ENCODE results near the gene DAPK1.

Gene DAPK1

DNA sequence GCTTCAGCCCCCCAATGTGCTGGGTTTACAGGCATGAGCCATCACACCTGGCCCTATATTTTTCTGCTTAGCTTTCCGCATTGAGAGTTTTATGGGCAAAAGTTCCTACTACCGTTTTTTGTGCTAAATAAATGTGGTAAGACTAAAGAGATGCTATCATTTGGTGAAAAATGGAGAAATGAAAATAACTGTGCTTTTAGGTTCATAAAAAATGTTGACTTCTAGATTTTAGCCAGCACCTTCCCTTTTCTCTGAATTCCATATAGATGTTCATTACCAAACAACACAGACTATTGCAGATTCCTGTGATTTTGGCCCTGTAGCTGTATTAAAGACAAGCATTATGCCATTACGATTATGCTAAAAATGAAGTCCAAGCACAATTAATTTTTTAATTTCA is 156.3 kb downstream of the DAPK1 start:
- ATAC-seq = no peak
- TF ChIP-seq PPARA (CRISPR knock-in tag; IDR thresholded peaks at IDR 0.05; ENCODE audit: borderline replicate concordance) (no peak), ARNTL (CRISPR knock-in tag; IDR thresholded peaks at IDR 0.05; ENCODE audit: borderline replicate concordance, low read depth) (no peak), BACH2 (CRISPR knock-in tag; IDR thresholded peaks at IDR 0.05; ENCODE audit: borderline replicate concordance) (no peak), CSDC2 (CRISPR knock-in tag; IDR thresholded peaks at IDR 0.05) (no peak), SNAI2 (CRISPR knock-in tag; IDR thresholded peaks at IDR 0.05) (no peak)
- TF ChIP-seq, protein P1, sequence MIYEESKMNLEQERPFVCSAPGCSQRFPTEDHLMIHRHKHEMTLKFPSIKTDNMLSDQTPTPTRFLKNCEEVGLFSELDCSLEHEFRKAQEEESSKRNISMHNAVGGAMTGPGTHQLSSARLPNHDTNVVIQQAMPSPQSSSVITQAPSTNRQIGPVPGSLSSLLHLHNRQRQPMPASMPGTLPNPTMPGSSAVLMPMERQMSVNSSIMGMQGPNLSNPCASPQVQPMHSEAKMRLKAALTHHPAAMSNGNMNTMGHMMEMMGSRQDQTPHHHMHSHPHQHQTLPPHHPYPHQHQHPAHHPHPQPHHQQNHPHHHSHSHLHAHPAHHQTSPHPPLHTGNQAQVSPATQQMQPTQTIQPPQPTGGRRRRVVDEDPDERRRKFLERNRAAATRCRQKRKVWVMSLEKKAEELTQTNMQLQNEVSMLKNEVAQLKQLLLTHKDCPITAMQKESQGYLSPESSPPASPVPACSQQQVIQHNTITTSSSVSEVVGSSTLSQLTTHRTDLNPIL (CRISPR knock-in tag; IDR thresholded peaks at IDR 0.05; ENCODE audit: low read depth) = no peak

DNA sequence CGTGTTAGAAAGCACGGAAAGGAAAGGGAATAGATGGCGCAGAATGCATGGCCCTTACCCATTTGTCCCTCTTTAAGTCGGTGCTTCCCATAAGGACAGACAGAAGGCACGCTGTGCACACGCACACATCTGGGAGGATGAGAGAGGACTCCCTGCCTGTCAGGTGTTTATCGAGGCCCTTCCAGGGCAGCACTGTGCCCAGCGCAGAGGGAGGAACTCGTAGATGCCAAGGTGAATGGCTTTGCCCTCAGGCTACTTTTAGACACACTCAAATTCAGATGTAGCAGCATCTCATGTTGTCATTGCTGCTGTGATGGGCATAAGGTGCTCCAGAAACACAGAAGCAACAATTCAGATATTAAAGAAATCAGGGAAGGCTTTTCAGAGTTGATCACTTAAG is 158.1 kb downstream of the DAPK1 start:
- no peak for TF ChIP-seq ZNF70 (CRISPR knock-in tag; IDR thresholded peaks at IDR 0.05)
- no peak for TF ChIP-seq BACH2 (CRISPR knock-in tag; IDR thresholded peaks at IDR 0.05; ENCODE audit: borderline replicate concordance)
- no peak for TF ChIP-seq ZC3H10 (CRISPR knock-in tag; IDR thresholded peaks at IDR 0.05)
- TF ChIP-seq ISL1 (CRISPR knock-in tag; IDR thresholded peaks at IDR 0.05) = no peak
- TF ChIP-seq, protein P2, sequence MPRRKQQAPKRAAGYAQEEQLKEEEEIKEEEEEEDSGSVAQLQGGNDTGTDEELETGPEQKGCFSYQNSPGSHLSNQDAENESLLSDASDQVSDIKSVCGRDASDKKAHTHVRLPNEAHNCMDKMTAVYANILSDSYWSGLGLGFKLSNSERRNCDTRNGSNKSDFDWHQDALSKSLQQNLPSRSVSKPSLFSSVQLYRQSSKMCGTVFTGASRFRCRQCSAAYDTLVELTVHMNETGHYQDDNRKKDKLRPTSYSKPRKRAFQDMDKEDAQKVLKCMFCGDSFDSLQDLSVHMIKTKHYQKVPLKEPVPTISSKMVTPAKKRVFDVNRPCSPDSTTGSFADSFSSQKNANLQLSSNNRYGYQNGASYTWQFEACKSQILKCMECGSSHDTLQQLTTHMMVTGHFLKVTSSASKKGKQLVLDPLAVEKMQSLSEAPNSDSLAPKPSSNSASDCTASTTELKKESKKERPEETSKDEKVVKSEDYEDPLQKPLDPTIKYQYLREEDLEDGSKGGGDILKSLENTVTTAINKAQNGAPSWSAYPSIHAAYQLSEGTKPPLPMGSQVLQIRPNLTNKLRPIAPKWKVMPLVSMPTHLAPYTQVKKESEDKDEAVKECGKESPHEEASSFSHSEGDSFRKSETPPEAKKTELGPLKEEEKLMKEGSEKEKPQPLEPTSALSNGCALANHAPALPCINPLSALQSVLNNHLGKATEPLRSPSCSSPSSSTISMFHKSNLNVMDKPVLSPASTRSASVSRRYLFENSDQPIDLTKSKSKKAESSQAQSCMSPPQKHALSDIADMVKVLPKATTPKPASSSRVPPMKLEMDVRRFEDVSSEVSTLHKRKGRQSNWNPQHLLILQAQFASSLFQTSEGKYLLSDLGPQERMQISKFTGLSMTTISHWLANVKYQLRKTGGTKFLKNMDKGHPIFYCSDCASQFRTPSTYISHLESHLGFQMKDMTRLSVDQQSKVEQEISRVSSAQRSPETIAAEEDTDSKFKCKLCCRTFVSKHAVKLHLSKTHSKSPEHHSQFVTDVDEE (CRISPR knock-in tag; IDR thresholded peaks at IDR 0.05) = no peak
- no peak for TF ChIP-seq ARNTL (CRISPR knock-in tag; IDR thresholded peaks at IDR 0.05; ENCODE audit: borderline replicate concordance, low read depth)
- TF ChIP-seq, protein P3, sequence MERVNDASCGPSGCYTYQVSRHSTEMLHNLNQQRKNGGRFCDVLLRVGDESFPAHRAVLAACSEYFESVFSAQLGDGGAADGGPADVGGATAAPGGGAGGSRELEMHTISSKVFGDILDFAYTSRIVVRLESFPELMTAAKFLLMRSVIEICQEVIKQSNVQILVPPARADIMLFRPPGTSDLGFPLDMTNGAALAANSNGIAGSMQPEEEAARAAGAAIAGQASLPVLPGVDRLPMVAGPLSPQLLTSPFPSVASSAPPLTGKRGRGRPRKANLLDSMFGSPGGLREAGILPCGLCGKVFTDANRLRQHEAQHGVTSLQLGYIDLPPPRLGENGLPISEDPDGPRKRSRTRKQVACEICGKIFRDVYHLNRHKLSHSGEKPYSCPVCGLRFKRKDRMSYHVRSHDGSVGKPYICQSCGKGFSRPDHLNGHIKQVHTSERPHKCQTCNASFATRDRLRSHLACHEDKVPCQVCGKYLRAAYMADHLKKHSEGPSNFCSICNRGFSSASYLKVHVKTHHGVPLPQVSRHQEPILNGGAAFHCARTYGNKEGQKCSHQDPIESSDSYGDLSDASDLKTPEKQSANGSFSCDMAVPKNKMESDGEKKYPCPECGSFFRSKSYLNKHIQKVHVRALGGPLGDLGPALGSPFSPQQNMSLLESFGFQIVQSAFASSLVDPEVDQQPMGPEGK (CRISPR knock-in tag; IDR thresholded peaks at IDR 0.05; ENCODE audit: borderline replicate concordance) = no peak
- no peak for TF ChIP-seq ZFP3 (CRISPR knock-in tag; IDR thresholded peaks at IDR 0.05)
- TF ChIP-seq ESRRG (CRISPR knock-in tag; IDR thresholded peaks at IDR 0.05) = no peak
- no peak for TF ChIP-seq TCF4 (CRISPR knock-in tag; IDR thresholded peaks at IDR 0.05; ENCODE audit: borderline replicate concordance)
- no peak for ATAC-seq

DNA sequence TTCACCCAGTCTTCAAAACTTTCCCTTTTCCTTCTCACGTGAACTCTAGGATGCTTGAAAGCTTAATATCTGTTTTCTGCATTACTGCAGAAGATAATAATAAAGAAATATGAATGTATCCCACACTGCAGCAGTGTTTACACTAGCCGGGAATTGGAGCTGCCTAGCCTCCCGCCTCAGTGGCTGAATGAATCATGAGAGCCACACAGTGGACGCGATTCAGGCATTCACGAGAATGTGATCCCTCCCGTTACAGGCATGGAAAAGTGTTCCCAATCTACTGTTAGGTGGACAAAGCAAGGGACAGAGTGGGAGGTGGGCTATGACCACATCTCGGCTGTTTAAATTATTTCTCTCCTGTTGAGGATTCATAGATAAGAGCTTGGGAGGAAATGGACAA is 158.8 kb downstream of the DAPK1 start:
- no peak for ATAC-seq
- TF ChIP-seq ZFP30 (CRISPR knock-in tag; IDR thresholded peaks at IDR 0.05) (no peak), SNAI2 (CRISPR knock-in tag; IDR thresholded peaks at IDR 0.05) (no peak), RARB (CRISPR knock-in tag; IDR thresholded peaks at IDR 0.05) (no peak), ZC3H10 (CRISPR knock-in tag; IDR thresholded peaks at IDR 0.05) (no peak), ISL1 (CRISPR knock-in tag; IDR thresholded peaks at IDR 0.05) (no peak), GLIS3 (CRISPR knock-in tag; IDR thresholded peaks at IDR 0.05) (no peak), PPARA (CRISPR knock-in tag; IDR thresholded peaks at IDR 0.05; ENCODE audit: borderline replicate concordance) (no peak), ZFP3 (CRISPR knock-in tag; IDR thresholded peaks at IDR 0.05) (no peak), BACH2 (CRISPR knock-in tag; IDR thresholded peaks at IDR 0.05; ENCODE audit: borderline replicate concordance) (no peak), ESRRG (CRISPR knock-in tag; IDR thresholded peaks at IDR 0.05) (no peak), CSDC2 (CRISPR knock-in tag; IDR thresholded peaks at IDR 0.05) (no peak)
- TF ChIP-seq, protein P1 (CRISPR knock-in tag; IDR thresholded peaks at IDR 0.05; ENCODE audit: low read depth) = no peak
- TF ChIP-seq, protein P4, sequence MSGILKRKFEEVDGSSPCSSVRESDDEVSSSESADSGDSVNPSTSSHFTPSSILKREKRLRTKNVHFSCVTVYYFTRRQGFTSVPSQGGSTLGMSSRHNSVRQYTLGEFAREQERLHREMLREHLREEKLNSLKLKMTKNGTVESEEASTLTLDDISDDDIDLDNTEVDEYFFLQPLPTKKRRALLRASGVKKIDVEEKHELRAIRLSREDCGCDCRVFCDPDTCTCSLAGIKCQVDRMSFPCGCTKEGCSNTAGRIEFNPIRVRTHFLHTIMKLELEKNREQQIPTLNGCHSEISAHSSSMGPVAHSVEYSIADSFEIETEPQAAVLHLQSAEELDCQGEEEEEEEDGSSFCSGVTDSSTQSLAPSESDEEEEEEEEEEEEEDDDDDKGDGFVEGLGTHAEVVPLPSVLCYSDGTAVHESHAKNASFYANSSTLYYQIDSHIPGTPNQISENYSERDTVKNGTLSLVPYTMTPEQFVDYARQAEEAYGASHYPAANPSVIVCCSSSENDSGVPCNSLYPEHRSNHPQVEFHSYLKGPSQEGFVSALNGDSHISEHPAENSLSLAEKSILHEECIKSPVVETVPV (CRISPR knock-in tag; IDR thresholded peaks at IDR 0.05) = no peak

DNA sequence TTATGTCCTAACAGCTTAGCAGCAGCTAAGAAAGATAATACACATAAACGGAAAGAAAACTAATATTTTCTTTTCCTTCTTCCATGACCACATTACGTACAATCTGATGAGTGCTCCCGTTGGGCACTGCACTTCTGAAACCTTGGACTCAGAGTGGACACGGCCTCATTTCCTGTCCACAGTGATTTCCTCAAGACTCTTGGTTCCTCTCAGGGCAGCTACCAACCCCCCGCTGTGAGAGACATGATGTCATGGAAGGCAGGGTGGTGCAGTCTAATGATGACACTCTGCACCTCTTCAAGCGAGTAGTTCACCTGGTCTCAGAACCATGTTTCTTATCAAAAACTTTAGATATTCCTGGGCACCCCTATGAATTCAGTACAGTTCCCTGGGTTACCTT is 159.5 kb downstream of the DAPK1 start:
- TF ChIP-seq, protein P2 (CRISPR knock-in tag; IDR thresholded peaks at IDR 0.05) = no peak
- TF ChIP-seq ISL1 (CRISPR knock-in tag; IDR thresholded peaks at IDR 0.05) = no peak
- no peak for TF ChIP-seq ZFP30 (CRISPR knock-in tag; IDR thresholded peaks at IDR 0.05)
- ATAC-seq = no peak

All from SK-N-SH treated with all-trans-retinoic acid at 6 μM for 48 hours (cell line).